Fibroblast of skin of abdomen (primary cell): ENCODE measurements around the gene MNT.
A peak's percentile ranks its signal among the peaks of the same experiment; 100 is the strongest.

ENCODE experiments used
- DNase-seq: peaks from one replicate; pipeline ENCODE4 v3.0.0-alpha.2; 2013

Gene MNT

GRCh38 chr17:2415081-2415480, 14.2 kb upstream of the MNT start:
- no peak for DNase-seq

GRCh38 chr17:2414446-2415064, 13.7 kb upstream of the MNT start:
- no peak for DNase-seq

GRCh38 chr17:2412561-2413021, 11.7 kb upstream of the MNT start:
- DNase-seq = no peak

GRCh38 chr17:2410951-2411350, 10.1 kb upstream of the MNT start:
- no peak for DNase-seq

GRCh38 chr17:2406903-2407790, 6.3 kb upstream of the MNT start:
- DNase-seq = peak; percentile 78

GRCh38 chr17:2406271-2406902, 5.5 kb upstream of the MNT start:
- DNase-seq = no peak

- peak; percentile 89 for DNase-seq
These were observed 4.5 kb upstream of the MNT start for GRCh38 chr17:2405247-2405926.

- no peak for DNase-seq
These were observed 2.2 kb upstream of the MNT start for GRCh38 chr17:2403044-2403443.

GRCh38 chr17:2402544-2402943, 1.7 kb upstream of the MNT start:
- no peak for DNase-seq

GRCh38 chr17:2401426-2402221, 764 bp upstream of the MNT start:
- DNase-seq = peak; percentile 100

GRCh38 chr17:2400474-2400866, 390 bp downstream of the MNT start:
- DNase-seq = peak; percentile 34

GRCh38 chr17:2399572-2400473, 1.0 kb downstream of the MNT start:
- peak; percentile 97 for DNase-seq

GRCh38 chr17:2398655-2399571, 1.9 kb downstream of the MNT start:
- DNase-seq = peak; percentile 82

- no peak for DNase-seq
These were observed 2.7 kb downstream of the MNT start for GRCh38 chr17:2398182-2398581.

GRCh38 chr17:2397247-2398171, 3.4 kb downstream of the MNT start:
- DNase-seq = no peak

- DNase-seq = peak; percentile 98
These were observed 4.2 kb downstream of the MNT start for GRCh38 chr17:2396568-2397246.

- DNase-seq = no peak
These were observed 4.7 kb downstream of the MNT start for GRCh38 chr17:2396192-2396567.
